Parathyroid adenoma (tissue), 2 donors: ENCODE results near the gene CCDC38.

Experiments
- H2AFZ ChIP-seq: fragments of 300-600 bp; sonication (generic); one replicate; pipeline ENCODE4 v1.7.0; 2017; ENCODE audit warnings: antibody characterized with exemption, mild to moderate bottlenecking
- H3K27ac ChIP-seq: fragments of 300-600 bp; sonication (generic); one replicate; pipeline ENCODE4 v1.7.0; 2017
- H3K27me3 ChIP-seq: fragments of 300-600 bp; sonication (generic); one replicate; pipeline ENCODE4 v1.7.0; 2017; ENCODE audit warnings: low read length; ENCODE audit not compliant: control insufficient read depth, insufficient read depth
- H3K36me3 ChIP-seq: fragments of 300-600 bp; sonication (generic); one replicate; pipeline ENCODE4 v1.7.0; 2017; ENCODE audit warnings: low read length; ENCODE audit not compliant: control insufficient read depth, insufficient read depth
- H3K4me1 ChIP-seq: fragments of 300-600 bp; sonication (generic); one replicate; pipeline ENCODE4 v1.7.0; 2017; ENCODE audit warnings: control low read depth
- H3K4me2 ChIP-seq: fragments of 300-600 bp; sonication (generic); one replicate; pipeline ENCODE4 v1.7.0; 2017; ENCODE audit warnings: low read length
- H3K4me3 ChIP-seq: fragments of 300-600 bp; sonication (generic); one replicate; pipeline ENCODE4 v1.7.0; 2017; ENCODE audit warnings: low read depth, low read length
- H3K79me2 ChIP-seq: fragments of 300-600 bp; sonication (generic); one replicate; pipeline ENCODE4 v1.7.0; 2017; ENCODE audit warnings: control low read depth
- H3K9ac ChIP-seq: fragments of 300-600 bp; sonication (generic); one replicate; pipeline ENCODE4 v1.7.0; 2017; ENCODE audit warnings: mild to moderate bottlenecking
- H3K9me3 ChIP-seq: fragments of 300-600 bp; sonication (generic); one replicate; pipeline ENCODE4 v1.7.0; 2017; ENCODE audit warnings: low read length; ENCODE audit not compliant: control insufficient read depth
- TF ChIP-seq, protein P1 (sequence below): fragments of 300-600 bp; sonication (generic); IDR thresholded peaks from one replicate; pipeline ENCODE4 v1.7.0; 2017; ENCODE audit warnings: antibody characterized with exemption, mild to moderate bottlenecking
- donor health status: primary hyperparathyroidism.

CCDC38 gene

DNA sequence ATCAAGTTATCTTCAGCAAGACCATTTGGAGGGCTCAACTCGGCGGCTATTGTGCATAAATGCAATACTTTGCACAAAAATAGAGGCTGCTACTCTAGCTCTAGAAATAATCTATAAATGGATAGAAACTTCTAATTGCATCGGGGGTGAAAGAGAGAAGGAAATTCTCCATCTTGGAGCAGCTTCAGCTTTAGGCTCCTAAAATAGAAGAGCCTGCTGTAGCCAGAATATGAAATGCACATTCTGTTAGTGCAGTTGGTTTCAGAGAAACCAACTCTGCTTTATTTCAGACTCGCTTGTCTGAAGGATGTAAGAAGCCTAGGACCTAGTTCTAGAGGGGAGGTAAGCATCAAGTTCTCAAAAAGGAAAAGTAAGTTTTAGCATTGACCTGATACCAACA, 45.6 kb downstream of the CCDC38 start:
- Histone ChIP-seq H3K9me3 (no peaks in the 10 kb centered on the region), H3K27ac (no peak overlapping the region)

DNA sequence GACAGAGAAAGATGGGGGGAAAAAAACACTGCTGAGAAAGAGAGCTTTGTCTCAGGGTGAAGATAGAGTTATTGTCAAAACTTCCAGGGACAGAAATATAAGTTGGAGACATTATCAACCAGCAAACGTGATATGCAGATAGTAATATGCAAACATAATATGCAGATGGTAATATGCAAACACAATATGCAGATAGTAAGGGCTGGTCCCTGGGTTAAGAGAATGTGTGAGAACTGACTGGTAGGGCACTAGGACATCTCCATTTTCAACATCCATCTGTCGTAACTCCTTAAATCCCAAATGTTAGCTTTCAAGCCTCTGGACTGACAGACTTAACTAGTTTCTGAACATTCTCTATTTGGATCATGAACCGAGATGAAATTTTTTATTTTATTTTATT, 51.5 kb downstream of the CCDC38 start:
- H3K27ac ChIP-seq: no peak overlapping the region
- H3K4me2 ChIP-seq: no peak overlapping the region
- H3K4me3 ChIP-seq: no peak overlapping the region
- TF ChIP-seq, protein P1, sequence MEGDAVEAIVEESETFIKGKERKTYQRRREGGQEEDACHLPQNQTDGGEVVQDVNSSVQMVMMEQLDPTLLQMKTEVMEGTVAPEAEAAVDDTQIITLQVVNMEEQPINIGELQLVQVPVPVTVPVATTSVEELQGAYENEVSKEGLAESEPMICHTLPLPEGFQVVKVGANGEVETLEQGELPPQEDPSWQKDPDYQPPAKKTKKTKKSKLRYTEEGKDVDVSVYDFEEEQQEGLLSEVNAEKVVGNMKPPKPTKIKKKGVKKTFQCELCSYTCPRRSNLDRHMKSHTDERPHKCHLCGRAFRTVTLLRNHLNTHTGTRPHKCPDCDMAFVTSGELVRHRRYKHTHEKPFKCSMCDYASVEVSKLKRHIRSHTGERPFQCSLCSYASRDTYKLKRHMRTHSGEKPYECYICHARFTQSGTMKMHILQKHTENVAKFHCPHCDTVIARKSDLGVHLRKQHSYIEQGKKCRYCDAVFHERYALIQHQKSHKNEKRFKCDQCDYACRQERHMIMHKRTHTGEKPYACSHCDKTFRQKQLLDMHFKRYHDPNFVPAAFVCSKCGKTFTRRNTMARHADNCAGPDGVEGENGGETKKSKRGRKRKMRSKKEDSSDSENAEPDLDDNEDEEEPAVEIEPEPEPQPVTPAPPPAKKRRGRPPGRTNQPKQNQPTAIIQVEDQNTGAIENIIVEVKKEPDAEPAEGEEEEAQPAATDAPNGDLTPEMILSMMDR: no peak
- H3K4me1 ChIP-seq: no peaks in the 10 kb centered on the region
- H3K9ac ChIP-seq: no peak overlapping the region
- no peaks in the 10 kb centered on the region for H3K36me3 ChIP-seq
- no peaks in the 10 kb centered on the region for H3K9me3 ChIP-seq
- no peak overlapping the region for H2AFZ ChIP-seq
- H3K79me2 ChIP-seq: no peaks in the 10 kb centered on the region
- no peaks in the 10 kb centered on the region for H3K27me3 ChIP-seq

More for the DNA sequence above, 45.6 kb downstream of the CCDC38 start:
- H2AFZ ChIP-seq: no peak overlapping the region
- no peak overlapping the region for H3K9ac ChIP-seq
- H3K4me2 ChIP-seq: no peak overlapping the region
- no peaks in the 10 kb centered on the region for H3K79me2 ChIP-seq
- no peaks in the 10 kb centered on the region for H3K4me1 ChIP-seq
- TF ChIP-seq, protein P1: no peak
- H3K4me3 ChIP-seq: no peak overlapping the region
- no peaks in the 10 kb centered on the region for H3K36me3 ChIP-seq
- H3K27me3 ChIP-seq: no peaks in the 10 kb centered on the region

DNA sequence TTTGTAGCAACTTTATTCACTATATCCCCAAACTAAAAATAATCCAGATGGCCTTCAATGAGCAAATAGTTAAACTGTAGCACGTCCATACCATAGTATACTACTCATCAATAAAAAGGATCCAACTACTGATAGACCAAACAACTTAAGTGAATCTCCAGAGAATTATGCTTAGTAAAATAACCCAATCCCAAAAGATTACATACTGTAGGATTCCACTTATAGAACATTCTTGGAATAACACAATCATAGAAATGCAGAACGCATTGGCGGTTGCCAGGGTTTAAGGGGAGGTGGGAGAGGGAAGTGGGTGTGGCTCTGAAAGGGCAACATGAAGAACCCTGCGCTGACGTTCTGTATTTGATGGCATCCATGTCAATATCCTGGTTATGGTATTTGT, 55.1 kb downstream of the CCDC38 start:
- Histone ChIP-seq H3K27ac (no peak overlapping the region), H2AFZ (no peak overlapping the region), H3K9ac (no peak overlapping the region), H3K79me2 (no peaks in the 10 kb centered on the region), H3K9me3 (no peaks in the 10 kb centered on the region), H3K4me2 (no peak overlapping the region), H3K4me1 (no peaks in the 10 kb centered on the region), H3K27me3 (no peaks in the 10 kb centered on the region), H3K4me3 (no peak overlapping the region), H3K36me3 (no peaks in the 10 kb centered on the region)
- TF ChIP-seq, protein P1: no peak

DNA sequence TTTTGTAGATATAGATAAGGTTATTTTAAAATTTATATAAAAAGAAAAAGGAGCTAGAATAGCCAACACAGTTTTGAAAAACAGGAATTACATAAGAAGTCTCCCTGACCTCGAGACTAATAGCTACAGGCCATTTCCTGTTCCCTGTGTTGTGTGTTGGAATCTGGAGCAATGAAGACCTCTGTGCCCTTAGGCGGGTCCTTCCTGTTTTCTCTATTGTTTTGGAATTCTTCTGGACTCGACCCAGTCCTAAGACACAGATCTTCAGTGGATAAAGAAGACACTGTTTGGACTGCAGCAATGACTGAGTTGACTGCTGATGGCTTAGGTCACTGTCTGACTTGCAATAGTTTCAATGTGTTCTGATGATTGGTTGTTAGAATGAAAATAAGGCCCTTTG, 57.4 kb downstream of the CCDC38 start:
- Histone ChIP-seq H2AFZ (no peak overlapping the region), H3K4me1 (no peaks in the 10 kb centered on the region), H3K9ac (no peak overlapping the region), H3K9me3 (no peaks in the 10 kb centered on the region), H3K4me3 (no peak overlapping the region), H3K27ac (no peak overlapping the region), H3K4me2 (no peak overlapping the region), H3K36me3 (no peaks in the 10 kb centered on the region), H3K79me2 (no peaks in the 10 kb centered on the region), H3K27me3 (peaks cover 3% of the 10 kb centered on the region)
- TF ChIP-seq, protein P1: no peak

DNA sequence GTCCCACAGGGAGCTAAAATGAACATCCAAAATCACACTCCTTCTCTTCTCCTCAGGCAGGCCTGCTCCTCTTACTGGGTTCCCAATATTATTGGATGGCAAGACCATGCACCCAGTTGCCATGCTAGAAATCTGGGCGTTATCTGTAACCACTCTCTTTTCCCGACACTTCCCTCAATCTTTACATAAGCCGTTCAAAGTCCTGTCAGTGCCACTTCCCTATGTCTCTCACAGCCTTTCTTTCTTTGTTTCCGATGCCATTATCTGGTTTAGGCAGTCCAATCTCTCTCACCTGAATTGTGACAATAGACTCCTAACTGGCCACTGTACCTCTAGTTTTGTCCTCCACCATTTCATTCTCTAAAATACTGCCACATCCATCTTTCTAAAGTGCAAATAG, 59.5 kb downstream of the CCDC38 start:
- peaks cover 3% of the 10 kb centered on the region for H3K27me3 ChIP-seq
- no peak overlapping the region for H2AFZ ChIP-seq
- H3K9ac ChIP-seq: no peak overlapping the region
- H3K4me3 ChIP-seq: no peak overlapping the region
- no peaks in the 10 kb centered on the region for H3K36me3 ChIP-seq
- no peak overlapping the region for H3K27ac ChIP-seq
- H3K4me1 ChIP-seq: no peaks in the 10 kb centered on the region
- no peaks in the 10 kb centered on the region for H3K79me2 ChIP-seq
- TF ChIP-seq, protein P1: no peak
- H3K4me2 ChIP-seq: no peak overlapping the region
- H3K9me3 ChIP-seq: no peaks in the 10 kb centered on the region
